Frontal cortex (tissue), 4 donors: ENCODE measurements around the gene PPP1R16B. TPM values are rescaled to one million over a fixed set of nuclear protein-coding genes. Genes with fewer than 3 reads are reported as not detected.
"Not testable (repeated sequence)": the region's sequence is repeated elsewhere in the genome, so short reads cannot be mapped to it uniquely, and the experiment has no call there.

Source experiments
- DNase-seq, 2 donors: peaks; one replicate each; pipeline ENCODE4 v3.0.0; 2012; ENCODE audit warnings: low spot score in 2 of 2
- FAIRE-seq: peaks from 2 replicates; lab custom pipeline; 2012; peaks lifted over from hg19 to GRCh38; lab: Jason Lieb, UNC
- total RNA-seq: library from RNA; depleted of rRNA; stranded (reverse); fragments of >200 nt; gene quantifications from one replicate; pipeline ENCODE4 v1.2.3, GENCODE V29; 2014
- donor health status: control.
- donor health status: control.
- donor health status: control.

PPP1R16B gene
- total RNA-seq, 1 donor from 2014 or later, result 10.6 TPM

- no peak for FAIRE-seq
Measured at GRCh38 chr20:38840894-38841470, 35.5 kb downstream of the PPP1R16B start.

GRCh38 chr20:38841570-38841969, 36.1 kb downstream of the PPP1R16B start:
- DNase-seq, result no peak
- no peak for FAIRE-seq

More at GRCh38 chr20:38840894-38841470, 35.5 kb downstream of the PPP1R16B start:
- DNase-seq, result no peak

GRCh38 chr20:38842026-38842425, 36.5 kb downstream of the PPP1R16B start:
- no peak for DNase-seq
- no peak for FAIRE-seq

- DNase-seq (no peak), FAIRE-seq (no peak)
Measured at GRCh38 chr20:38842558-38842981, 37.1 kb downstream of the PPP1R16B start.

- no peak for FAIRE-seq
- DNase-seq, result no peak
Measured at GRCh38 chr20:38843346-38843745, 37.8 kb downstream of the PPP1R16B start.

GRCh38 chr20:38844963-38845362, 39.5 kb downstream of the PPP1R16B start:
- FAIRE-seq, result no peak
- no peak for DNase-seq

- FAIRE-seq (no peak), DNase-seq (no peak)
Measured at GRCh38 chr20:38847840-38848239, 42.3 kb downstream of the PPP1R16B start.

- no peak for FAIRE-seq
Measured at GRCh38 chr20:38853759-38854158, 48.3 kb downstream of the PPP1R16B start.

GRCh38 chr20:38854654-38855066, 49.2 kb downstream of the PPP1R16B start:
- no peak for FAIRE-seq

More at GRCh38 chr20:38853759-38854158, 48.3 kb downstream of the PPP1R16B start:
- DNase-seq, result no peak

GRCh38 chr20:38855356-38855755, 49.9 kb downstream of the PPP1R16B start:
- FAIRE-seq (no peak), DNase-seq (no peak)

More at GRCh38 chr20:38854654-38855066, 49.2 kb downstream of the PPP1R16B start:
- no peak for DNase-seq

- DNase-seq (no peak), FAIRE-seq (no peak)
Measured at GRCh38 chr20:38856570-38856969, 51.1 kb downstream of the PPP1R16B start.

GRCh38 chr20:38857703-38858102, 52.2 kb downstream of the PPP1R16B start:
- FAIRE-seq, result no peak

GRCh38 chr20:38859070-38859690, 53.7 kb downstream of the PPP1R16B start:
- FAIRE-seq, result no peak

More at GRCh38 chr20:38857703-38858102, 52.2 kb downstream of the PPP1R16B start:
- no peak for DNase-seq

GRCh38 chr20:38859857-38860256, 54.4 kb downstream of the PPP1R16B start:
- not testable (repeated sequence) for DNase-seq, FAIRE-seq

More at GRCh38 chr20:38859070-38859690, 53.7 kb downstream of the PPP1R16B start:
- no peak for DNase-seq

GRCh38 chr20:38861071-38861401, 55.5 kb downstream of the PPP1R16B start:
- FAIRE-seq (no peak), DNase-seq (no peak)

GRCh38 chr20:38862226-38862625, 56.7 kb downstream of the PPP1R16B start:
- FAIRE-seq (no peak), DNase-seq (no peak)

GRCh38 chr20:38863024-38863851, 57.7 kb downstream of the PPP1R16B start:
- FAIRE-seq (no peak), DNase-seq (no peak)

- no peak for DNase-seq
- FAIRE-seq, result no peak
Measured at GRCh38 chr20:38864662-38865061, 59.2 kb downstream of the PPP1R16B start.

- no peak for FAIRE-seq
- no peak for DNase-seq
Measured at GRCh38 chr20:38866265-38867061, 61.0 kb downstream of the PPP1R16B start.

- DNase-seq (no peak), FAIRE-seq (no peak)
Measured at GRCh38 chr20:38867062-38867359, 61.5 kb downstream of the PPP1R16B start.
